Epithelial cell of prostate (primary cell): ENCODE data around the gene NUP85.
"Not testable (repeated sequence)": the region's sequence is repeated elsewhere in the genome, so short reads cannot be mapped to it uniquely, and the experiment has no call there.

Experiments
- DNase-seq: peaks from one replicate; pipeline ENCODE4 v3.0.0-alpha.2; 2011; ENCODE audit warnings: low read depth, low spot score
- H3K27ac ChIP-seq: fragments of 450-650 bp; 2 replicates; pipeline ENCODE4 v1.5.1; 2017; ENCODE audit warnings: mild to moderate bottlenecking

Gene NUP85

DNA sequence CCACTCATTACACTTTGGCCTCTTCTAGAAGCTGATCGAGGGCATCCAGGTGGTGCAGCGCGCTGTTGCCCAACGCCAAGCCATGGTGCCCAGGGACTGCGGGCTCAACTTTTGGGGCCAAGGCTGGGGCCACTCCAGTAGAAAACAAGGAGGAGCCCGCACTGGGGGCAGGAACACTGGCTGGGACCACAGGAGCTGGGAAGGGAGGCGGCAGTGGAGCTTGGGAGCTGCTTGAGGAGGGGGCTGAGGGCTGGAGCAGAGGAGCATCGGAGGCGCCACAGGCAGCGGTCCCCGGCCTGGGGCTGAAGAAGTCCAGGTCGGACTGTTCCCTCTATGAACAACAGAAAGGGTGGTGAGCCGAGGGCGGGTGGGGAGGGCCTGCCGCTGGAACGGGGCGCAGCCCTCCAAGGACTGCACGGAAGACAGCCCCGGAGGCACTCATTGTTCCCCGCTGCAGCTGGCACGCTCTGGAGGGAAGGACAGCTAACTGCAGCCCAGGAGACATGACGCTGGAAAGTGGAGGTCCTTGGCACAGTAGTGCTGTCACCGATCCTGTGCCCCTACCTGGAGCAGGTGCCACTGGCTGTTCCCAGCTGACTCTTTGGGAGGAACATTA is 34.4 kb downstream of the NUP85 start:
- no peak overlapping the region for H3K27ac ChIP-seq
- no peak for DNase-seq

DNA sequence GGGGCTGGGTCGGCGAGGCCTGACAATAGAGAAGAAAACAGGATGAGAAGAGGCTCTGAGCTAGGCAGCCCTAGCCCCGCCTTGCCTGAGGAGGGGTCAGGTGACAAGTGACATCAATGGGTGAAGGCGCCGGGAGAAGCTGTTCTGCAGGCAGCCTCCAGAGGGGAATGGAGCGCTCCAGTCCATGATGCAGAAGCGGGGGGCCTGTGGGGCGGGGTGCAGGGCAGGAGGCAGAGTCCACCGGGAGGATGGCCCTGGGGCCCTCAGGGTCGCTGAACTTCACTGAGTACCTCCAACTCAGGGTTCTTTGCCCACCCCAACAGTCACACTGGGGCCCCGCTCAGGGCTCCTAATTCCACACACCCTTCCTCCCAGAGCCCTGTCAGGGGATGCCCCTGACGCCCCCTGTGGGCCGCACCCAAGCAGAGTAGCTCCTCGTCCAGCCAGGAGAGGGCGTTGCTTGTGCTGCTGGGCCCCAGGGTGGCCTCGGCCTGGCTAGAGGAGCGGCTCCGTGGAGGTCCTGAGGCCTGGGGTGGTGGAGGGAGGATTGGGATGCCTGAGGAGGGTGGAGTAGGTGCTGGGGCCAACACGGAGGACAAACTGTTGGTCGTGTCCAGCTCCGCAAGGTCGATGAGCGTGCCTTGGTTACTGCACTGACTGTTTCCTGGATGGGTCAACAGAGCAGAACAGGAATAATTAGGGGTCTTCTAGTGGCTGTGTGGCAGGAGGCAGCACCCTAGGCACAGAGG is 35.1 kb downstream of the NUP85 start:
- DNase-seq = no peak
- no peak overlapping the region for H3K27ac ChIP-seq

DNA sequence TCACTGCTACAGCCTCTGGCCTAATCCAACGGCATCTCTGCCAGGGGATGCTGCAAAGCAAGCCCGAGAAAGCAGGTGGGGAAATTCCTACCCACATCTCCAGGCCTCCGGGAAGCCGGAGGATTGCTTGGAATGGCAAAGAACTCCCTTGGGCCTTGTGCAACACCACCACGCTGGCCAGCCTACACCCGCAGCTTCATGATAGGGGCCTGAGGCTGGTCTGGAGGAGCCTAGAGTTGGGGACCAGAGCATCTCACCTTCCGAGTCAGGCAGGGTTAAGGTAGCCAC is 35.6 kb downstream of the NUP85 start:
- no peak for DNase-seq
- no peak overlapping the region for H3K27ac ChIP-seq

DNA sequence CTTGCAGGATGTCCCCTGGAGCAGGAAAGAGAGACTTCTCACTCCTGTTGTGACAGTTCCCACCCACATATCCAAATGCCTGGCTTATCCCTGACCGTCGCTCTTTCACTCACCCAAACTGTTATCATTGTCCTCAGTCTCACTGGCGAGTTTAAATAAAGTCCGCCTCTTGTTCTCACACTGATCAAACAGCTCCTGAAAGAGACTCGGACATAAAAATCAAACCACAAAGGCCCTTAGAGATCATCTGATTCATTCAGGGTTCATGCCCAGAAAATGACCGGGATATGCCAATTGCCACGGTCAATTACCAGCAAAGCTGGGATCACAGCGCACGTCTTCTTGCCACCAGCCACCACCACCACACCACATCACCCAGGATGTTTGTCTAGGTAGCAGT is 36.0 kb downstream of the NUP85 start:
- H3K27ac ChIP-seq = no peak overlapping the region
- no peak for DNase-seq

DNA sequence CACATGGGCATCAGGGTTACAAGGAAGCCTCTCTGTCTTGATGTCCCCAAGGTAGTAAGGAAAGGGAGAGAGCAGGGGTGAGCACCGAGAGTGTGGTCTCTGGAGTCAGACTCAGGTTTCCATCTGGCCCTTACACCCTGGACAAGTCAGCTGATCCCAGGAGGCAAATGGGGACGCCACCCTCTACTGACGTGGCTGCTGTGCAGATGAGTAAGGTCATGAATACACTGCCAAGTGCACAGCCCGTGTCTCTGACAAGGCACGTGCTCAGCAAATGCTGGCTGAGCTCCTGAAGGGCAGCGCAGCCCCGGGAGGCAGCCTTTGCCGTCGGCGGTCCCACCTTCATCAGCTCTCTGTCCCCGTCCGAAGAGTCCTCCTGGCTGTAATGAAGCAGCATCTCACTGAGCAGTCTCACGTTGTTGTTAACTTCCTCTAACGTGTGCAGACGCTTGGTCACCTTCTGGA is 36.5 kb downstream of the NUP85 start:
- no peak for DNase-seq
- H3K27ac ChIP-seq = no peak overlapping the region

DNA sequence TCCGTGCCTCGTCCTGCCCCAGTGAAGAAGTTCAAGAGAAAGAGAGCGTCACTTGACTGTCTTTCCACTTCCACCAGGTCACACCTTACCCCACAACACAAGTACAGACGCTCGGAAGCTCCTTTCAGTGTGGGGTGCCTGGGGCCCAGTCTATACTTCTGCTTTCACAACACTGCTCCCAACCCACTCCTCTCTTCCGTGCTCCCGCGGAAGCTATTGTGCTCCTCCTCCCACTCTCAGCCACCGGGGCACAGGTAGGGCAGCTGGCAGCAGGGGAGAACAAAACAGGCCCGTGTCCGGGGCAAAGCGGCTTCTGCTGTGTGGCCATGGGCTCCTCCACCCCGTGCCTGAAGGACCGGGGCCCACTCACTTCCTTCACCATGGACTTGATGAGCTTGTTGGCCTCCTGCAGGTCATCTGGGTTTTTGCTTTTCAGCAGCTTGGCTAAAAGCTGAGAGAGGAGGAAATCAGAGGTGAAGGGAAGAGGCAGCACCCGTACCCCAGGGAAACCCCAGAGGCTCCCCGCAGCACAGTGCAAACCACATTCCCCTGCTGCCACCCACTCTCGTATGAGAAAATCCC is 37.1 kb downstream of the NUP85 start:
- H3K27ac ChIP-seq = no peak overlapping the region

DNA sequence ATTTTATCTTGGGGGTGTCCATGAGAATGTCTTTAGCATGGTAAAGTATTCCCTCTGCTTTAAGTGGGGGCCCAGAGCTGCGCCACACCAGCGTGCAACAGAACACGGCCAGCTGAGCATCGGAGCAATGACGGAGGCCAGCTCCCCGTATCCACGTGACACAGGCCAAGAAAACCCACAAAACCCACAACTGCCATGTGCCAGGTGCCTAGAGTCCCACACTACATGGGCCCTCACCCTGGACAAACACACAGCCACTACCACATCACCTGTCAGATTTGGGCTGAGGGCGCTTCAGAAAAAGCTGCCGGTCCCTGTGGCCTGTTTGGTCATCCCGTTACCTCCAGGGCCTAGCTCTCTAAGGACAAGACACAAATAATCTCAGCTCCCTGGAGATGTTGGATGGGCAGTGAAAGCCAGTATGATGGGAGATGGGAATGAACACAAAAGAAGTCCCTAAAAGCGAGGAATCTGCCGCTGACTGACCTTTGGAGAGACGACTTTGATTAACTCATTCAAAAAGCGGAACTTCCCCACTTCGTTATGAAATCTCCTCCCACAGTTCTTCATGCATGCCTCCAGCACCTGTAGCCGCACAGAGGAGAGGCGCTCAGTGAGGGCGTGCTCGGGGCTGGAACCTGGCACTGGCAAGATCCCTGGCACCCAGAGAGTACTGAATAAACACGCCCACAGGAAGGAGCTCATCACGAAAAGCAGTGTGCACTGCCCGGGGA is 38.8 kb downstream of the NUP85 start:
- DNase-seq = no peak
- no peak overlapping the region for H3K27ac ChIP-seq

More for the DNA sequence above, 37.1 kb downstream of the NUP85 start:
- DNase-seq = no peak

DNA sequence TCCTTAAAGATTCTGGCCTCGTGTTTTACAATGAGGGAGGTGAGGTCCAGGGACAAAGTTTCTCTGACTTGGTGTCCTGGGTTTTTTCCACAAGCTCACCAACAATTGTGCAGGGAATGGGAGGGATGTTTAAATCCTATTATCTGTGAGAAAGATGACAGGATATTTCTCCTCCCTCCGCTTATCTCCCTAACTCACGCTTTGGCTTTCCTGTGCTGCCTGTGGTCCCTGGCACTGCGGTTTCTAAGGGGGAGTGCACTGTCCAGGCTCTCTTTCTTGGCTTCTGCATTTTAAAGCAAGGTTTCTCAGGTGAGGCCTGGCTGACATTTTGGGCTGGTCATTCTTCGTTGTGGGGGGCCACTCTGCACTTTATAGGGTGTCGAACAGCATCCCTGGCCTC is 39.5 kb downstream of the NUP85 start:
- no peak overlapping the region for H3K27ac ChIP-seq
- no peak for DNase-seq

DNA sequence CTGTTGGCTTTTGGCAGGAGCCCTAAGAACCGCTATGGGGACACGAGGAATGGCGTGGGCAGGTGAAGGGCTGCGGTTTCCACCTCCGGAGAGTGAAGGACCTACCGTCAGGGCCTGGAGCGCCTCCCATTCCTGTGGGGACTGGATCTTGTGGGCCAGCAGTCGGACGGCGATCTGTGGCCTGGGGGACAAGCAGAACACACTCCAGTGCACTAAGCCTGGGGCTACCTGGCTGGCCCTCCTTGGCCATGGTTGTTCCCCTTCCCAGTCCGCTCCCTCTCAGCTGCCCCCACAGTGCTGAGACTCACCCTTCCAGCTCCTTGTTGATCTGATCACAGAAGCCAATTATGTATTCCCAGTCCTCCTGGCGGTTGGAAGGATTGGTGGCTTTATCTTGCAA is 40.9 kb downstream of the NUP85 start:
- no peak overlapping the region for H3K27ac ChIP-seq
- DNase-seq = no peak

DNA sequence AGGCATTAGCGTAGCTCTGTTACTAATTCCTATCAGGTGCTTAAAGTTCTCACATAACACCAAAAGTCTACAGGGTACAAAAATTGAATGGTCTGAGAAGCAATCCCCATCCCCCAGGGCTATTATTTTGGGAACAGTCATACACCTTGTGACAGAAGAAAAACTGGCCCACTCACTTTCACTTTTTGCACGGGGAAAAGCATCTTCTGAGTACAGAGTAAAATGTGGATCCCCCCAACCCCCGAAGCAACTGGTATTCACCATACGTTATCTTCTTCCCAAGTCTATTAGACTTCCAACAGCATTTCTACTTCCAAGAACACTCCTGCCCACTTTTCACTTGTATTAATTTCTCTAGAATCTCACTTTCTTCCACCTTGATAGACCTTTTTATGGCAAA is 44.1 kb downstream of the NUP85 start:
- H3K27ac ChIP-seq = no peak overlapping the region
- DNase-seq = no peak

DNA sequence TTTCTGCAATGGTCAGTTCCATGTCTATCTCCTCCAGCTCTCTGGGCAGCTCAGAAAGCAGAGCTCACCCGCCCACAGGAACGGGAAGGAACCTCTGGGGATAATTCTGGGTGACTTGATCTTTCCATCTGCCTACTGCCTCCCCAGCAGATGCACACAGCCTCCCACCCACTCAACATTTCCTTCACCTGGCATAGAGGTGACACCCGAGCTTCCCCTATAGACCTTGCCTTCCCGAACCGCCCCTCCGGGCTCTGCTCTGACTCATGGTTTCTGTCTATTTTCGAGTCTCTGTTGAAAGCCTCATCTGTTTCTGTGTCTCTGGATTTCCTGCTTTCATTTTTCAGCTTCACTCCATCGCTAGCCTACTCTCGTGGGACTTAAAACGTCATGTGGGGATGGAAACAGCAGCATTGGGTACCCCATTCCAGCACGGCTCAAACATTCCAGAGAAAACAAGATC is 44.6 kb downstream of the NUP85 start:
- no peak overlapping the region for H3K27ac ChIP-seq
- no peak for DNase-seq

DNA sequence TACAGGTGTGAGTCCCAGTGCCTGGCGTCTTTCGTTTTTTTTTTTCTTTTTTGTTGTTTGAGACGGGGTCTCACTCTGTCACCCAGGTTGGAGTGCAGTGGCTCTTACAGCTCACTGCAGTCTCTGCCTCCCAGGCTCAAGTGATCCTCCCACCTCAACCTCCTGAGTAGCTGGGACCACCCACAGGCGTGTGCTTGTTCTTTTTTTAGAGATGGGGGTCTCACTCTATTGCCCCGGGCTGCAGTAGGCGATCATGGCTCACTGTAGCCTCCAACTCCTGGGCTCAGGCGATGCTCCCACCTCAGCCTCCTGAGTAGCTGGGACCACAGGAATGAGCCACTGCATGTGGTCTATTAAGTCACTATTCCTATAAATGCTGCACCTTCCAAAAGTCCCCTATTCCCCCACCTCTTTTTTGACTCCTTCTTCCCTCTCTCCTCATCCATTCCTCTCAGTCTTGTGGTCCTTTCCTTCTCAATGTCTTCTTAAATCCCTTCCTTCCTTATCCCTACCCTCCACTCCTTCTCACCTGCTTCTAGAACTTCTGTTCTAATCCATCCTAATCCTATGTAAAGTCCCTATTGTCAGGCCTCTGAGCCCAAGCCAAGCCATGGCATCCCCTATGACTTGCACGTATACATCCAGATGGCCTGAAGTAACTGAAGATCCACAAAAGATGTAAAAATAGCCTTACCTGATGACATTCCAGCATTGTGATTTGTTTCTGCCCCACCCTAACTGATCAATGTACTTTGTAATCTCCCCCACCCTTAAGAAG is 46.7 kb downstream of the NUP85 start:
- no peak for DNase-seq
- H3K27ac ChIP-seq = no peak overlapping the region

DNA sequence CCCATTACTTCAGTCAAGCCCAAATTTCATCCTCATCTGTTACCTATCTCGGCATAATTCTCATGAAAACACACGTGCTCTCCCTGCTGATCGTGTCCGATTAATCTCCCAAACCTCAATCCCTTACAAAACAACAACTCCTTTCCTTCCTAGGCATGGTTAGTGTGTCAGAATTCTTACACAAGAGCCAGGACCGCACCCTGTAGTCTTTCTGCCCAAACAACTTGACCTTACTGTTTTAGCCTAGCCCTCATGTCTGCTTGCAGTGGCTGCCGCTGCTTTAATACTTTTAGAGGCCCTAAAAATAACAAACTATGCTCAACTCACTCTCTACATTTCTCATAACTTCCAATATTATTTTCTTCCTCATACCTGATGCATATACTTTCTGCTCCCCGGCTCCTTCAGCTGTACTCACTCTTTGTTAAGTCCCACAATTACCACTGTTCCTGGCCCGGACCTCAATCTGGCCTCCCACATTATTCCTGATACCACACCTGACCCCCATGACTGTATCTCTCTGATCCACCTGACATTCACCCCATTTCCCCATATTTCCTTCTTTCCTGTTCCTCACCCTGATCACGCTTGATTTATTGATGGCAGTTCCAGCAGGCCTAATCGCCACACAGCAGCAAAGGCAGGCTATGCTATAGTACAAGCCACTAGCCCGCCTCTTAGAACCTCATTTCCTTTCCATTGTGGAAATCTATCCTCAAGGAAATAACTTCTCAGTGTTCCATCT is 50.6 kb downstream of the NUP85 start:
- H3K27ac ChIP-seq = not testable (repeated sequence)

DNA sequence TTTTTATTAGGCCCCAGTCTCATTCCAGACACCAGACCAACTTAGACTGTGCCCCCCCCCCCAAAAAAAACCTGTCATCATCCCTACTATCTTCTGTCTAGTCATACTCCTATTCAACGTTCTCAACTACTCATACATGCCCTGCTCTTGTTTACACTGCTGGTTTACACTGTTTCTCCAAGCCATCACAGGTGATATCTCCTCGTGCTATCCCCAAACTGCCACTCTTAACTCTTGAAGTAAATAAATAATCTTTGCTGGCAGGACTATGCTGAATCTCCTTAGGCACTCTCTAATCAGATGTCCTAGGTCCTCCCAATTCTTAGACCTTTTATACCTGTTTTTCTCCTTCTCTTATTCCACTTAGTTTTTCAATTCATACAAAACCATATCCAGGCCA is 51.7 kb downstream of the NUP85 start:
- not testable (repeated sequence) for H3K27ac ChIP-seq, DNase-seq

More for the DNA sequence above, 50.6 kb downstream of the NUP85 start:
- not testable (repeated sequence) for DNase-seq

DNA sequence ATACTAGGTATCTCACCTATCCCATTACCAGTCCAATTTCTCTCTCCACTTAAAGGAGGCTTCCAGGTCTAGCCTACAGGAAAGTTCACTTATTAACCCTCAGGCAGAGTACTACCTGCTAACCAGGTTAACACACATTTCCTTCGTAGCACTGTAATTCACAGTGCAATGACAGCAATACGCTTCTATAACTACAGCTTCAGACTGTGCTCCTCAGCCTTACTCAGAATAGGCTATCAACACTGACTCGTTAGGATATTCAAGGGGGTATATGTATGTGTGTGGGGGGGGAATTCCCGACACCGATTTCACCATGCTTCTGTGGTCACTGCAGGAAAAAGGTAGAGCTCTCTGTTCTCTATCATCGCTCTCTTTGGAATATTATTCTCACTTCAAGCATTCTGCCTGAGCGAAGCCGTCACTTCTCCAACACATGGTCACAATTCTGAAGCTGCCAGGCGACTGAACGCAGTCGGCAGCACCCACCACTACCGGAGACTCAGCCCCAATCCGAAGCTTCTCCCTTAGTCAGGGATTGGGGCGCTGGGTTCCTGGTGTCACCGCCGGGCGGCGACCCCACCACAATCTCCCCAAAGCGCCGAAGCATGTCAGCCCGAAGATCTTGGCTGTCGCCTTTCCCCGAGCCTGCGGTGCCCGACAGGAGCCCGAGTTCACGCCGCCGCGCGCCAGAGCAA is 55.3 kb downstream of the NUP85 start:
- DNase-seq = no peak
- peak overlapping the region; percentile 89 for H3K27ac ChIP-seq

DNA sequence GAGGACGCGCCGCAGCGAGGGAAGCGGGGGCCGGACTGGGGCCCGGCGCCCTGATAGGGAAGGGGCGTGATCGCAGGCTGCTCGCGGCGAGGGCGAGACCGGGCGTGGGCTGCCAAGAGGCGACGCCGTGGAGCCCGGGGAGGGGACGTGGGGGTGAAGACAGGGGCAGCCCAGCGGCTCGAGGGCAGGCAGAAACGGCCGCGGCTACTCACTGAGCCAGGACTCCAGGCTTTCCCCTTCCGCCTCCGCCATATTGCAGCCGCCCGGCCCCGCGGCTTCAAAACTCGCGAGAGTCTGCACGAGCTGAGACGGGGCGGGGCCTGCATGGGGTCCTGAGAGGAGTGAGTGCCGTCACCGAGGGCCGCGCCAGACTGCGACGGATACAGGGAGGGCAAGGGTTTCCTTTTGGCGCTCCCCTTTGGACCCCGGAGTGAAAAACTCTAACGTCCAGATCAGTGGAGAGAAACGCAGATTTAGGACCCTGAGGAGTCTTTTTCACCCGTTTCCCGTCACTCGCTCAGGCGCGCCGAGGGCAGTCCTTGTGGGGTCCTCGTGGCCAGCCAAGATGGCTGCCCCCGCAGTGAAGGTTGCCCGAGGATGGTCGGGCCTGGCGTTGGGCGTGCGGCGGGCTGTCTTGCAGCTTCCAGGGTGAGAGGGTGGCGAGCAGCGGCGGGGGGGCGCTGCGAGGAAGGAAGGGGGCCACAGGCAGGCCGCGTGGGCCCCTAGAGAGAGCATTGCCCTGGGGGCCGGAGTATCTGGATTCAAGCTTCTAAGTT is 56.0 kb downstream of the NUP85 start, which contains the start of the genes GGA3 and MRPS7:
Gene GGA3 (minus strand): TSS at position 271 of the 776 bp plus-strand sequence. CDS start 19 bp downstream, at position 252.
Gene MRPS7 (plus strand): TSS at position 544 of the 776 bp plus-strand sequence. CDS start 22 bp downstream, at position 566.
- DNase-seq = peak; percentile 46
- H3K27ac ChIP-seq = peak within 1 kb of the TSS; percentile 89

DNA sequence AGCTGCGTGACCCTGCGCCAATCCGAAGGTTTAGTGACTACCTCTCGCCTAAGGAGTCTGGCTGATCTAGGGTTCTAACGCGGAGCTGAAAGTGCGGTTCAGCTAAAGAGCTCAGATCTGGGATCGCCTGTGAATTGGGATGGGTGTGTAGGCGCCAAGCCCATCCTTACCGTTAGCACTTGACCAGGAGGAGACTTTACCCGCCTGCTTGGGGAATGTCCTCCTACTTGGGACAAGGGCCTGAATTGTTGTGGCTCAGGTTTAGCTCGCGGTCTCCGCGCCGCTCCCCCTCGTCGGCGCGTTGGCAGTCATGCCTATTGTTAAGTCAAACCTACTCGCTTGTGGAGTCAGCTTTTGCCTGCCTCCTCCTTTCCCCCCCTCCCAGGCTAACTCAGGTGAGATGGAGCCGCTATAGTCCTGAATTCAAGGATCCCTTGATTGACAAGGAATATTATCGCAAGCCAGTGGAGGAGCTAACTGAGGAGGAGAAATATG is 56.7 kb downstream of the NUP85 start:
- peak overlapping the region; percentile 89 for H3K27ac ChIP-seq
- no peak for DNase-seq

DNA sequence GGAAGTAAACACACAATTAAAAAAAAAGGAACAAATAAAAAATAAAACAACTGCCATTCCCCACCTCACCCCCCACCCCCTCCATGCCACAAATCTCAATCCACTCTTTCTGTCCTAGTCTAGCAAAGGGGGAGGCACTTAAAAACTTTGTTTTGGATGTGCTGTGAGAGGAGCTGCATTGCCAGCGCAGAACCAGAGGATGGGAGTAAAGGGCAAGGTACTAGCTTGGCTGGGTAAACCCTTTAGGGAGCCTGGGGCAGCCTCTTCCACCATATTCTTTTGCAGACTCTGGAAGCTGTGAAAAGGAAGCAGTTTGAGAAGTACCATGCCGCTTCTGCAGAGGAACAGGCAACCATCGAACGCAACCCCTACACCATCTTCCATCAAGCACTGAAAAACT is 57.6 kb downstream of the NUP85 start:
- no peak for DNase-seq
- H3K27ac ChIP-seq = no peak overlapping the region
